ENCODE measurements around the gene C17orf78. TPM values are rescaled to one million over a fixed set of nuclear protein-coding genes. Genes with fewer than 3 reads are reported as not detected.
"Not testable (repeated sequence)": the region's sequence is repeated elsewhere in the genome, so short reads cannot be mapped to it uniquely, and the experiment has no call there.

C17orf78 gene
- total RNA-seq: not detected

GRCh38 chr17:37375706-37376105 is at the start of gene C17orf78:
Gene C17orf78 (plus strand): TSS chr17:37375985. CDS start chr17:37376093, 108 bp downstream.
- no peaks in the 10 kb centered on the region for H3K9me3 Mint-ChIP-seq (ENCODE audit: low read depth)
- ATAC-seq (no peak), DNase-seq (no peak)
- intact Hi-C loops (cut with DNase I, micrococcal nuclease): loop anchor here in 1 of 2 experiments (10.0 kb wide), 1 partner anchor 419 kb away; no protein-coding TSS in a partner anchor
- no peak within 1 kb of the TSS for H3K4me3 Mint-ChIP-seq
- CTCF ChIA-PET: interaction anchor here (0.6 to 3.3 kb wide), 8 partner anchors 9 to 747 kb away, joined by 3 to 22 read pairs (median 3); no protein-coding TSS in a partner anchor
- POLR2A ChIA-PET: no interaction called here
- H3K4me1 Mint-ChIP-seq: peaks cover 5% of the 10 kb centered on the region
- no peak within 1 kb of the TSS for H3K27ac Mint-ChIP-seq
- no peaks in the 10 kb centered on the region for H3K36me3 Mint-ChIP-seq (ENCODE audit: low read depth)
- H3K27me3 Mint-ChIP-seq: no peaks in the 10 kb centered on the region

GRCh38 chr17:37327341-37328090 is 48.3 kb upstream of the C17orf78 start:
- DNase-seq: no peak
- POLR2A ChIA-PET: interaction anchor here (0.8 kb wide), 1 partner anchor 1708 kb away, joined by 6 read pairs; no protein-coding TSS in a partner anchor
- CTCF ChIA-PET: interaction anchor here (0.5 kb wide), 1 partner anchor 109 kb away, joined by 3 read pairs; no protein-coding TSS in a partner anchor
- intact Hi-C loops (cut with DNase I, micrococcal nuclease): no loop called here
- H3K4me1 Mint-ChIP-seq: no peaks in the 10 kb centered on the region
- H3K27ac Mint-ChIP-seq: no peak overlapping the region
- no peak overlapping the region for H3K4me3 Mint-ChIP-seq
- no peak for ATAC-seq
- no peaks in the 10 kb centered on the region for H3K27me3 Mint-ChIP-seq
- no peaks in the 10 kb centered on the region for H3K9me3 Mint-ChIP-seq (ENCODE audit: low read depth)
- H3K36me3 Mint-ChIP-seq (ENCODE audit: low read depth): peaks cover 39% of the 10 kb centered on the region

DNA sequence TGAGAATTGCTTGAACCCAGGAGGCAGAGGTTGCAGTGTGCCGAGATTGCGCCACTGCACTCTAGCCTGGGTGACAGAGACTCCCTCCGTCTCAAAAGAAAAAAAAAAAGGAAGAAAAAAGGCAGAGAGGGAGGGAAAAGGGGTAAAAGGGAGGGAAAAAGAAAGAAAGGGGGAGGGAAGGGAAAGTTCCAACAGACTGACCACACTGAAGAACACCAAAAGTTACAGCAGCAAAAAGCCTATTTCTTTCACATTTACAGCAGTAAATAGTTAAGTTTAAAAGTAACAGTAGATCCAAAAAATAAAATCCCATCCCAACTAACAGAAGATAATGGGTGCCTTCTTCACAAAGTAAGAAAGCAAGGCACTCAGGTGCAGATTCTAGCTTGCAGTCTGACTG is 36.9 kb upstream of the C17orf78 start:
- H3K27ac Mint-ChIP-seq: no peak overlapping the region
- H3K4me3 Mint-ChIP-seq: no peak overlapping the region
- peaks cover 26% of the 10 kb centered on the region for H3K36me3 Mint-ChIP-seq (ENCODE audit: low read depth)
- ChIA-PET CTCF (interaction anchor here (0.6 kb wide), 1 partner anchor 57 kb away, joined by 3 read pairs; no protein-coding TSS in a partner anchor), POLR2A (no interaction called here)
- ATAC-seq (no peak), DNase-seq (no peak)
- no peaks in the 10 kb centered on the region for H3K27me3 Mint-ChIP-seq
- H3K9me3 Mint-ChIP-seq (ENCODE audit: low read depth): no peaks in the 10 kb centered on the region
- no peaks in the 10 kb centered on the region for H3K4me1 Mint-ChIP-seq
- intact Hi-C loops (cut with DNase I, micrococcal nuclease): no loop called here

- H3K27ac Mint-ChIP-seq: no peak overlapping the region
- H3K27me3 Mint-ChIP-seq: no peaks in the 10 kb centered on the region
- intact Hi-C loops (cut with DNase I, micrococcal nuclease): no loop called here
- ChIA-PET CTCF (interaction anchor here (0.6 to 1.2 kb wide), 3 partner anchors 10 to 57 kb away, joined by 3 read pairs; no protein-coding TSS in a partner anchor), POLR2A (no interaction called here)
- H3K4me3 Mint-ChIP-seq: no peak overlapping the region
- DNase-seq (no peak), ATAC-seq (no peak)
- peaks cover 26% of the 10 kb centered on the region for H3K36me3 Mint-ChIP-seq (ENCODE audit: low read depth)
- H3K9me3 Mint-ChIP-seq (ENCODE audit: low read depth): no peaks in the 10 kb centered on the region
- no peaks in the 10 kb centered on the region for H3K4me1 Mint-ChIP-seq
These were observed 36.5 kb upstream of the C17orf78 start for GRCh38 chr17:37339321-37339720.

DNA sequence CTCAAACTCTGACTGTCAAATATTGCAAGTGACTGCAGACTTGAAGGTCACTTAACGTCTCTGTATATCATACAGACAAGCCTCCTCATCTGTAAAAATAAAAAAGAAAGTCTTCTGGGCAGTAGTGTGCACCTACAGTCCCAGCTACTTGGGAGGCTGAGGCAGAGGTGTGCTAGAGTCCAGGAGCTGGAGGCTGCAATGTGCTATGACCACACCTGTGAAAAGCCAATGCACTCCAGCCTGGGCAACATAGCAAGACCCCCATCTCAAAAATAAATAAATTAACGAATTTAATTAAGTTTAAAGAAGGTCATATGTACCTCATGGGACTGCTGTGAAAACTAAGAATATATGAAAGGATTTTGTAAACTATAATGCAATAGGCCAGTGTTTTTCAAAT is 35.0 kb upstream of the C17orf78 start:
- no peaks in the 10 kb centered on the region for H3K9me3 Mint-ChIP-seq (ENCODE audit: low read depth)
- no peak for ATAC-seq
- POLR2A ChIA-PET: no interaction called here

DNA sequence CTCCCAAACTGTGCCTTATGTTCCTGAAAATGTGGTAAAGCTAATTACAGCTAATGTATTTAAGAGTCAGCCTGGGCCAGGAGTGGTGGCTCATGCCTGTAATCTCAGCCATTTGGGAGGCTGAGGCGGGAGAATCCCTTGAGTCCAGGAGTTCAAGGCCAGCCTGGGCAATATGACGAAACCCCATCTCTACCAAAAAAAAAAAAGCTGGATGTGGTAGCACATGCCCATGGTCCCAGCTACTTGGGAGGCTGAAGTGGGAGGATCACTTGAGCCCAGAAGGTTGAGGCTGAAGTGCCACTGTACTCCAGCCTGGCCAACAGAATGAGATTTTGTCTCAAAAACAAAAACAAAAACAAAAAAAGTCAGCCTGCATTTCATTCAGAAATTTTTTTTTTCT is 33.2 kb upstream of the C17orf78 start:
- Mint-ChIP-seq H3K4me3 (no peak overlapping the region), H3K27me3 (no peaks in the 10 kb centered on the region), H3K9me3 (ENCODE audit: low read depth) (no peaks in the 10 kb centered on the region), H3K27ac (no peak overlapping the region), H3K4me1 (peaks cover 11% of the 10 kb centered on the region), H3K36me3 (ENCODE audit: low read depth) (peaks cover 24% of the 10 kb centered on the region)
- ATAC-seq (no peak), DNase-seq (no peak)
- POLR2A ChIA-PET: no interaction called here
- intact Hi-C loops (cut with DNase I, micrococcal nuclease): loop anchor here in 1 of 2 experiments (5.0 kb wide), 1 partner anchor 60 kb away; no protein-coding TSS in a partner anchor
- CTCF ChIA-PET: interaction anchor here (0.5 to 1.2 kb wide), 2 partner anchors 103 to 328 kb away, joined by 3 read pairs; no protein-coding TSS in a partner anchor

More for the DNA sequence above, 35.0 kb upstream of the C17orf78 start:
- Mint-ChIP-seq H3K27ac (no peak overlapping the region), H3K27me3 (no peaks in the 10 kb centered on the region), H3K4me1 (peaks cover 11% of the 10 kb centered on the region), H3K36me3 (ENCODE audit: low read depth) (peaks cover 27% of the 10 kb centered on the region), H3K4me3 (no peak overlapping the region)
- intact Hi-C loops (cut with DNase I, micrococcal nuclease): loop anchor here in 1 of 2 experiments (5.0 kb wide), 1 partner anchor 61 kb away; no protein-coding TSS in a partner anchor
- CTCF ChIA-PET: interaction anchor here (1.1 kb wide), 1 partner anchor 17 kb away, joined by 3 read pairs; no protein-coding TSS in a partner anchor
- no peak for DNase-seq

DNA sequence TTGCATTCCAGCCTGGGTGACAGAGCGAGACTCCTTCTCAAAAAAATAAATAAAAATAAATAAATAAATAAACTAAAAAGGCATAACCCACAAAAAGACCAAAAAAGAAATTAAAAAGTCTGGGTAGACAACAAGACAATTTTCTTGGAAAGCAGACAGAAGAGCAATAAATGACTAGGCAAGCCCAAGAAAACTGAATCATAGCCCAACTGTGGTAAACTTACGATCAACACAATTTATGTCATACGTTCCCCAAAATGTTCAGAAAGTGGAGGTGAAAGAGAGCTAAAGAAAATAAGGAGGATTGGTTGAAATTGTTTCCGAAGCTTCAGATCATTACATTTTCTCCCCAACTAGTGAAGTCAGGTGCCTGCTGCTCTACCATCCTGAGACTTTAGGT is 31.3 kb upstream of the C17orf78 start:
- intact Hi-C loops (cut with DNase I, micrococcal nuclease): loop anchor here in 1 of 2 experiments (5.0 kb wide), 1 partner anchor 58 kb away; no protein-coding TSS in a partner anchor
- Mint-ChIP-seq H3K4me3 (peak overlapping the region; percentile 28), H3K27me3 (no peaks in the 10 kb centered on the region), H3K4me1 (peaks cover 11% of the 10 kb centered on the region), H3K27ac (peak overlapping the region; percentile 68), H3K9me3 (ENCODE audit: low read depth) (no peaks in the 10 kb centered on the region), H3K36me3 (ENCODE audit: low read depth) (peaks cover 19% of the 10 kb centered on the region)
- ATAC-seq (peak; percentile 64), DNase-seq (no peak)
- POLR2A ChIA-PET: no interaction called here
- CTCF ChIA-PET: interaction anchor here (1.6 to 2.2 kb wide), 2 partner anchors 16 to 29 kb away, joined by 5 to 8 read pairs; no protein-coding TSS in a partner anchor

DNA sequence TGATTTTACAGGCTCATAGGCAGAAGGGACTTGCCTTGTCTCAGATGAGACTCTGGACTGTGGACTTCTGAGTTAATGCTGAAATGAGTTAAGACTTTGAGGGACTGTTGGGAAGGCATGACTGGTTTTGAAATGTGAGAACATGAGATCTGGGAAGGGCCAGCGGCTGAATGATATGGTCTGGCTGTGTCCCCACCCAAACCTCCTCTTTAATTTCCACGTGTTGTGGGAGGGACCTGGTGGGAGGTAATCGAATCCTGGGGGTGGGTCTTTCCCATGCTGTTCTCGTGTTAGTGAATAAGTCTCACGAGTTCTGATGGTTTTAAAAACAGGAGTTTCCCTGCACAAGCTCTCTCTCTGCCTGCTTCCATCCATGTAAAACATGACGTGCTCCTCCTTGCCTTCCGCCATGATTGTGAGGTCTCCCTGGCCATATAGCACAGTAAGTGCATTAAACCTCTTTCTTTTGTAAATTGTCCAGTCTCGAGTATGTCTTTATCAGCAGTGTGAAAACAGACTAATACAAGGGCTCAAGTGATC is 28.9 kb upstream of the C17orf78 start:
- H3K27ac Mint-ChIP-seq; intact Hi-C loops (cut with DNase I, micrococcal nuclease); DNase-seq; H3K9me3 Mint-ChIP-seq (ENCODE audit: low read depth); H3K4me3 Mint-ChIP-seq; ATAC-seq; CTCF ChIA-PET; H3K27me3 Mint-ChIP-seq; POLR2A ChIA-PET: not testable (repeated sequence)
- peaks cover 11% of the 10 kb centered on the region for H3K4me1 Mint-ChIP-seq
- peaks cover 16% of the 10 kb centered on the region for H3K36me3 Mint-ChIP-seq (ENCODE audit: low read depth)

GRCh38 chr17:37356796-37357569 is 18.8 kb upstream of the C17orf78 start:
- DNase-seq; POLR2A ChIA-PET; ATAC-seq; H3K27ac Mint-ChIP-seq; intact Hi-C loops (cut with DNase I, micrococcal nuclease); H3K9me3 Mint-ChIP-seq (ENCODE audit: low read depth); H3K27me3 Mint-ChIP-seq: not testable (repeated sequence)
- CTCF ChIA-PET: interaction anchor here (1.4 kb wide), 1 partner anchor 16 kb away, joined by 5 read pairs; no protein-coding TSS in a partner anchor
- Mint-ChIP-seq H3K36me3 (ENCODE audit: low read depth) (peaks cover 12% of the 10 kb centered on the region), H3K4me3 (peak overlapping the region; percentile 88), H3K4me1 (peaks cover 23% of the 10 kb centered on the region)

- DNase-seq (peak; percentile 70), ATAC-seq (peak; percentile 18)
- peaks cover 23% of the 10 kb centered on the region for H3K4me1 Mint-ChIP-seq
- peak overlapping the region; percentile 88 for H3K4me3 Mint-ChIP-seq
- no peaks in the 10 kb centered on the region for H3K9me3 Mint-ChIP-seq (ENCODE audit: low read depth)
- H3K36me3 Mint-ChIP-seq (ENCODE audit: low read depth): peaks cover 10% of the 10 kb centered on the region
- no peaks in the 10 kb centered on the region for H3K27me3 Mint-ChIP-seq
- H3K27ac Mint-ChIP-seq: peak overlapping the region; percentile 83
- ChIA-PET POLR2A (interaction anchor here (0.5 to 1.5 kb wide), 2 partner anchors 50 to 251 kb away, joined by 4 to 5 read pairs; no protein-coding TSS in a partner anchor), CTCF (interaction anchor here (1.5 to 3.9 kb wide), 2 partner anchors 16 to 53 kb away, joined by 3 to 22 read pairs; no protein-coding TSS in a partner anchor)
- intact Hi-C loops (cut with DNase I, micrococcal nuclease): loop anchor here (2.0 kb wide), 2 partner anchors 49 to 871 kb away; partner anchors contain the start of genes ACACA (in 1 of the 2), TADA2A (in 1 of the 2) and ZNHIT3 (in 1 of the 2)
These were observed 17.5 kb upstream of the C17orf78 start for GRCh38 chr17:37358098-37358829.

All from activated CD4-positive, alpha-beta T cell treated with anti-CD3 and anti-CD28 coated beads for 36 hours (primary cell).